ENCODE results near the gene GPATCH3. TPM values are rescaled to one million over a fixed set of nuclear protein-coding genes. Genes with fewer than 3 reads are reported as not detected.

The GPATCH3 gene
- total RNA-seq, 1 experiment from 2014 or later, result 14.8 TPM

- Histone ChIP-seq H3K36me3 (ENCODE audit: control insufficient read depth in 1 of 2, insufficient read depth in 2 of 2, low read length in 2 of 2) (peaks cover 23 to 53% of the 10 kb centered on the region in 2 experiments; a peak in 3 of 4 replicates), H3K79me2 (ENCODE audit: insufficient read depth, low read length) (peaks cover 78% of the 10 kb centered on the region), H3K9me3 (ENCODE audit: control insufficient read depth in 1 of 2, insufficient read depth in 1 of 2, low read depth in 1 of 2, low read length in 2 of 2) (no peaks in the 10 kb centered on the region), H3K4me1 (ENCODE audit: control insufficient read depth in 1 of 2, insufficient read depth in 2 of 2, low read length in 2 of 2) (no peaks in the 10 kb centered on the region), H3K9ac (ENCODE audit: low read length) (no peak overlapping the region), H3K27ac (ENCODE audit: low read depth, low read length) (no peak overlapping the region), H4K20me1 (ENCODE audit: insufficient read depth) (peaks cover 11% of the 10 kb centered on the region; the same call in 1 of the 2 replicates), H3K4me2 (ENCODE audit: low read length) (no peak overlapping the region), H2AFZ (ENCODE audit: low read depth, low read length, poor library complexity, severe bottlenecking) (no peak overlapping the region), H3K4me3 (replicated peaks in 1 of 2; ENCODE audit: low read depth in 1 of 2, low read length in 2 of 2) (no peak overlapping the region), H3K9me2 (ENCODE audit: insufficient read depth) (no peaks in the 10 kb centered on the region), H3K27me3 (ENCODE audit: insufficient read depth, low read length) (no peaks in the 10 kb centered on the region)
- intact Hi-C loops (cut with micrococcal nuclease), result no loop called here
- TF ChIP-seq ZBTB33 (IDR thresholded peaks at IDR 0.05; ENCODE audit: extremely low read depth, insufficient replicate concordance, low read length) (no peak), TCF7L2 (IDR thresholded peaks at IDR 0.05; ENCODE audit: borderline replicate concordance, extremely low read depth, insufficient read depth, insufficient read length) (no peak), ELF1 (IDR thresholded peaks at IDR 0.05; ENCODE audit: borderline replicate concordance, low read depth) (no peak), MAX (IDR thresholded peaks at IDR 0.05) (no peak), CTCF (IDR thresholded peaks at IDR 0.05 in 2 of 3, conservative IDR thresholded peaks at IDR 0.05 in 1 of 3; ENCODE audit: borderline replicate concordance in 1 of 3, insufficient read depth in 1 of 3, low read depth in 2 of 3, low read length in 2 of 3) (no peak), JUND (IDR thresholded peaks at IDR 0.05) (no peak), CBX3 (IDR thresholded peaks at IDR 0.05; ENCODE audit: low read depth) (no peak), SRF (IDR thresholded peaks at IDR 0.05; ENCODE audit: low read depth) (no peak), YY1 (IDR thresholded peaks at IDR 0.05; ENCODE audit: extremely low read depth, insufficient replicate concordance, low read depth, low read length) (no peak), RAD21 (IDR thresholded peaks at IDR 0.05; ENCODE audit: low read depth) (no peak), ZNF274 (IDR thresholded peaks at IDR 0.05; ENCODE audit: low read depth, low read length) (no peak), CEBPB (IDR thresholded peaks at IDR 0.05; ENCODE audit: low read depth) (no peak), ATF3 (IDR thresholded peaks at IDR 0.05) (no peak), EZH2phosphoT487 (IDR thresholded peaks at IDR 0.05; ENCODE audit: borderline replicate concordance) (no peak), SIN3A (IDR thresholded peaks at IDR 0.05; ENCODE audit: low read depth) (no peak), POLR2AphosphoS5 (IDR thresholded peaks at IDR 0.05; ENCODE audit: low read depth, low read length) (no peak), FOSL1 (IDR thresholded peaks at IDR 0.05; ENCODE audit: low read depth) (no peak)
- DNase-seq (ENCODE audit: low read depth, low spot score), result no peak
- POLR2A ChIA-PET, result interaction anchor here (0.8 kb wide), 1 partner anchor 17 kb away, joined by 3 read pairs; no protein-coding TSS in a partner anchor
- RAD21 ChIA-PET (ENCODE audit: low non-redundant PET in 1 of 2, low total read pairs in 2 of 2, uncharacterized antibody in 2 of 2, unreplicated experiment in 2 of 2), result no interaction called here
- CTCF ChIA-PET, result no interaction called here
- ATAC-seq, result no peak
- no TSS peak for BruUV-seq (replicated peaks)
These were observed 37.9 kb upstream of the GPATCH3 start for GRCh38 chr1:26938004-26938658.

Measured in HCT116 (cell line).